ENCODE results near the gene TDG. TPM values are rescaled to one million over a fixed set of nuclear protein-coding genes. Genes with fewer than 3 reads are reported as not detected.
A peak's percentile ranks its signal among the peaks of the same experiment; 100 is the strongest.
"Not testable (repeated sequence)": the region's sequence is repeated elsewhere in the genome, so short reads cannot be mapped to it uniquely, and the experiment has no call there.

Gene TDG
- total RNA-seq, 1 experiment from 2014 or later = 53.8 TPM

GRCh38 chr12:103960616-103961227 is 5.0 kb upstream of the TDG start:
- no peak for DNase-seq (ENCODE audit: low spot score)

GRCh38 chr12:103962493-103962892 is 3.2 kb upstream of the TDG start:
- no peak for DNase-seq (ENCODE audit: low spot score)

GRCh38 chr12:103964805-103965204 is 867 bp upstream of the TDG start:
- DNase-seq (ENCODE audit: low spot score) = no peak

- no peak for DNase-seq (ENCODE audit: low spot score)
Observed at GRCh38 chr12:103965255-103965589, 450 bp upstream of the TDG start.

GRCh38 chr12:103966736-103967135 is 1.1 kb downstream of the TDG start:
- no peak for DNase-seq (ENCODE audit: low spot score)

GRCh38 chr12:103969391-103969790 is 3.7 kb downstream of the TDG start:
- DNase-seq (ENCODE audit: low spot score) = peak; percentile 10

GRCh38 chr12:103973909-103974308 is 8.2 kb downstream of the TDG start:
- DNase-seq (ENCODE audit: low spot score) = no peak

- no peak for DNase-seq (ENCODE audit: low spot score)
Observed at GRCh38 chr12:103975368-103975767, 9.7 kb downstream of the TDG start.

GRCh38 chr12:103978384-103978982 is 12.8 kb downstream of the TDG start:
- DNase-seq (ENCODE audit: low spot score) = no peak

GRCh38 chr12:103986829-103987228 is 21.2 kb downstream of the TDG start:
- no peak for DNase-seq (ENCODE audit: low spot score)

- no peak for DNase-seq (ENCODE audit: low spot score)
Observed at GRCh38 chr12:103994235-103994634, 28.6 kb downstream of the TDG start.

GRCh38 chr12:103996595-103996994 is 30.9 kb downstream of the TDG start:
- DNase-seq (ENCODE audit: low spot score) = no peak

- no peak for DNase-seq (ENCODE audit: low spot score)
Observed at GRCh38 chr12:103997286-103997900, 31.7 kb downstream of the TDG start.

- DNase-seq (ENCODE audit: low spot score) = no peak
Observed at GRCh38 chr12:103998976-103999375, 33.3 kb downstream of the TDG start.

- DNase-seq (ENCODE audit: low spot score) = no peak
Observed at GRCh38 chr12:104000807-104001434, 35.2 kb downstream of the TDG start.

- no peak for DNase-seq (ENCODE audit: low spot score)
Observed at GRCh38 chr12:104002686-104003085, 37.0 kb downstream of the TDG start.

GRCh38 chr12:104003596-104003995 is 37.9 kb downstream of the TDG start:
- DNase-seq (ENCODE audit: low spot score) = no peak

GRCh38 chr12:104006929-104007328 is 41.3 kb downstream of the TDG start:
- DNase-seq (ENCODE audit: low spot score) = peak; percentile 44

- DNase-seq (ENCODE audit: low spot score) = no peak
Observed at GRCh38 chr12:104010121-104010520, 44.4 kb downstream of the TDG start.

GRCh38 chr12:104010606-104011169 is 45.0 kb downstream of the TDG start:
- no peak for DNase-seq (ENCODE audit: low spot score)

GRCh38 chr12:104011253-104011652 is 45.6 kb downstream of the TDG start:
- DNase-seq (ENCODE audit: low spot score) = peak; percentile 80

- no peak for DNase-seq (ENCODE audit: low spot score)
Observed at GRCh38 chr12:104012331-104012730, 46.7 kb downstream of the TDG start.

- not testable (repeated sequence) for DNase-seq (ENCODE audit: low spot score)
Observed at GRCh38 chr12:104021862-104022261, 56.2 kb downstream of the TDG start.
